ENCODE measurements around the gene APCDD1L.

DNA sequence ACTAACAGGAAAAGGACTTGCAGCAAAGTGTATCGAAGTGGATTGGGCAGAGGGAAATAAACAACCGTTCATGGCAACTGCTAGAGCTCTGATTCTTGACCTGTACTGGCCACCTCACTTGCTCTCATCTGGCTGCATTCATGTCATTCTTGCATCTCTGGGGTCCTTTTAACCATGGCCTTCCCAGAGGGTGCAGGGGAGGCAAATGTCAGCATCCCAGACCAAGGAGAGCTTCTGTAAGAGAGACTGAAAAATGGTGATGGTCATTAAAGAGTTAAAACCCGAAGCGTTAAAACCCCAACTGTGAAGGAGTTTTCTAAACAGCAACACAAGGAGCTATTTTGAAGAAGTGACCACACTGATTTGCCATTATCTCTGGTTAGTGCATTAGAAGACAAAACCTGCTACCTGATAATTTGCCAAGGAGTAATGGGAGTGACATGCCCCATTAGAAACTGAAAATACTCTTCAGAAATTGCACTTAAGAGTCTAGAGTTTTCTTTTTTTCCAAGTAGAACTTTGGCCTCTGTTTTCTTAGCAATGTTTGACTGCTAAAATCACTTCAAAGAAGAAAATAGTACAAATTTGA, 62.4 kb downstream of the APCDD1L start:
- TF ChIP-seq, protein P1, sequence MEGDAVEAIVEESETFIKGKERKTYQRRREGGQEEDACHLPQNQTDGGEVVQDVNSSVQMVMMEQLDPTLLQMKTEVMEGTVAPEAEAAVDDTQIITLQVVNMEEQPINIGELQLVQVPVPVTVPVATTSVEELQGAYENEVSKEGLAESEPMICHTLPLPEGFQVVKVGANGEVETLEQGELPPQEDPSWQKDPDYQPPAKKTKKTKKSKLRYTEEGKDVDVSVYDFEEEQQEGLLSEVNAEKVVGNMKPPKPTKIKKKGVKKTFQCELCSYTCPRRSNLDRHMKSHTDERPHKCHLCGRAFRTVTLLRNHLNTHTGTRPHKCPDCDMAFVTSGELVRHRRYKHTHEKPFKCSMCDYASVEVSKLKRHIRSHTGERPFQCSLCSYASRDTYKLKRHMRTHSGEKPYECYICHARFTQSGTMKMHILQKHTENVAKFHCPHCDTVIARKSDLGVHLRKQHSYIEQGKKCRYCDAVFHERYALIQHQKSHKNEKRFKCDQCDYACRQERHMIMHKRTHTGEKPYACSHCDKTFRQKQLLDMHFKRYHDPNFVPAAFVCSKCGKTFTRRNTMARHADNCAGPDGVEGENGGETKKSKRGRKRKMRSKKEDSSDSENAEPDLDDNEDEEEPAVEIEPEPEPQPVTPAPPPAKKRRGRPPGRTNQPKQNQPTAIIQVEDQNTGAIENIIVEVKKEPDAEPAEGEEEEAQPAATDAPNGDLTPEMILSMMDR (IDR thresholded peaks at IDR 0.05), result no peak
- TF ChIP-seq POLR2A (IDR thresholded peaks at IDR 0.05), result no peak
- no peak for TF ChIP-seq POLR2AphosphoS5 (IDR thresholded peaks at IDR 0.05)

All from breast epithelium (tissue), 3 donors.